B cell (primary cell): ENCODE measurements around the gene LRRC32.

Experiments
- EZH2 ChIP-seq: IDR thresholded peaks from 2 replicates; pipeline ENCODE4 v1.6.1; 2012; ENCODE audit warnings: borderline replicate concordance, low read depth, mild to moderate bottlenecking, moderate library complexity, low read length; ENCODE audit not compliant: insufficient read depth, poor library complexity, severe bottlenecking
- TF ChIP-seq, protein P1 (sequence below): fragments of 200-600 bp; IDR thresholded peaks from one replicate; pipeline ENCODE4 v1.8.0; 2022; ENCODE audit warnings: antibody characterized with exemption, mild to moderate bottlenecking

GRCh38 chr11:76698321-76699043 is 27.9 kb upstream of the LRRC32 start:
- TF ChIP-seq, protein P1, sequence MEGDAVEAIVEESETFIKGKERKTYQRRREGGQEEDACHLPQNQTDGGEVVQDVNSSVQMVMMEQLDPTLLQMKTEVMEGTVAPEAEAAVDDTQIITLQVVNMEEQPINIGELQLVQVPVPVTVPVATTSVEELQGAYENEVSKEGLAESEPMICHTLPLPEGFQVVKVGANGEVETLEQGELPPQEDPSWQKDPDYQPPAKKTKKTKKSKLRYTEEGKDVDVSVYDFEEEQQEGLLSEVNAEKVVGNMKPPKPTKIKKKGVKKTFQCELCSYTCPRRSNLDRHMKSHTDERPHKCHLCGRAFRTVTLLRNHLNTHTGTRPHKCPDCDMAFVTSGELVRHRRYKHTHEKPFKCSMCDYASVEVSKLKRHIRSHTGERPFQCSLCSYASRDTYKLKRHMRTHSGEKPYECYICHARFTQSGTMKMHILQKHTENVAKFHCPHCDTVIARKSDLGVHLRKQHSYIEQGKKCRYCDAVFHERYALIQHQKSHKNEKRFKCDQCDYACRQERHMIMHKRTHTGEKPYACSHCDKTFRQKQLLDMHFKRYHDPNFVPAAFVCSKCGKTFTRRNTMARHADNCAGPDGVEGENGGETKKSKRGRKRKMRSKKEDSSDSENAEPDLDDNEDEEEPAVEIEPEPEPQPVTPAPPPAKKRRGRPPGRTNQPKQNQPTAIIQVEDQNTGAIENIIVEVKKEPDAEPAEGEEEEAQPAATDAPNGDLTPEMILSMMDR = no peak
- no peak for TF ChIP-seq EZH2
